Upper lobe of left lung (tissue), 6 donors: ENCODE data around the gene GFOD1. TPM values are rescaled to one million over a fixed set of nuclear protein-coding genes. Genes with fewer than 3 reads are reported as not detected.
"Not testable (repeated sequence)": the region's sequence is repeated elsewhere in the genome, so short reads cannot be mapped to it uniquely, and the experiment has no call there.

Experiments
- ATAC-seq, 2 donors: fragments of 200-7000 bp; cut with Tn5 transposase; one replicate each; pipeline ENCODE4 v1.9.1; 2022; ENCODE audit warnings: mild to moderate bottlenecking in 2 of 2, moderate library complexity in 2 of 2; ENCODE audit not compliant: low FRiP score in 2 of 2
- DNase-seq, 2 donors: peaks; one replicate each; pipeline ENCODE4 v3.0.0-alpha.2; 2019 to 2020
- H3K27ac ChIP-seq, 4 donors: fragments of 200-600 bp; sonication (generic); one replicate each; pipeline ENCODE4 v1.5.1; 2016 to 2019
- H3K27me3 ChIP-seq, 4 donors: fragments of 200-600 bp; sonication (generic); one replicate each; pipeline ENCODE4 v1.5.1; 2017 to 2019
- H3K36me3 ChIP-seq, 4 donors: fragments of 200-600 bp; sonication (generic); one replicate each; pipeline ENCODE4 v1.5.1; 2016 to 2019
- H3K4me1 ChIP-seq, 4 donors: fragments of 200-600 bp; sonication (generic); one replicate each; pipeline ENCODE4 v1.5.1; 2018 to 2019
- H3K4me3 ChIP-seq, 4 donors: fragments of 200-600 bp; sonication (generic); one replicate each; pipeline ENCODE4 v1.5.1; 2017 to 2019; ENCODE audit warnings: mild to moderate bottlenecking in 2 of 4, moderate library complexity in 1 of 4
- H3K9me3 ChIP-seq, 4 donors: fragments of 200-600 bp; sonication (generic); one replicate each; pipeline ENCODE4 v1.5.1; 2018 to 2019
- EP300 ChIP-seq, 4 donors: sonication (generic); formaldehyde crosslinking; IDR thresholded peaks; one replicate each; pipeline ENCODE4 v1.5.1; 2017; ENCODE audit warnings: antibody characterized with exemption in 4 of 4, control low read depth in 2 of 4
- POLR2A ChIP-seq, 4 donors: fragments of 450-650 bp; IDR thresholded peaks; one replicate each; pipeline ENCODE4 v1.5.1; 2016 to 2017; ENCODE audit warnings: antibody characterized with exemption in 4 of 4, mild to moderate bottlenecking in 2 of 4
- POLR2AphosphoS5 ChIP-seq, 2 donors: sonication (generic); formaldehyde crosslinking; IDR thresholded peaks; one replicate each; pipeline ENCODE4 v1.5.1; 2017; ENCODE audit warnings: antibody characterized with exemption in 2 of 2
- WGBS, 2 donors: methylation state at CpG; one replicate each; pipeline ENCODE4 v1.1.5; 2017 to 2018; 5-methylcytosine and 5-hydroxymethylcytosine counted together
- total RNA-seq, 6 donors: library from RNA; depleted of rRNA in 4 of 6; stranded (reverse); fragments of >200 nt in 4 of 6; gene quantifications; one replicate each; pipeline versions ENCODE4 v1.1.0 to v1.2.1, GENCODE V29; 2016 to 2021
- TF ChIP-seq, protein P1 (sequence below), 6 experiments: fragments of 450-650 bp in 4 of 6; fragments of 200-600 bp in 2 of 6; sonication (generic) in 2 of 6; IDR thresholded peaks; one replicate each; pipeline ENCODE4 v1.5.1; 2016 to 2019; ENCODE audit warnings: antibody characterized with exemption in 6 of 6
- donor health status: DM: no; HTN: no; CAD: no; lungs with moderate emphysema.
- donor health status: DM: no; HTN: yes; CAD: no; lungs with severe emphysema.

The GFOD1 gene
- total RNA-seq, 6 donors from 2014 or later, result 22.8 to 37.7 (median 25.8) TPM

- ATAC-seq, result peak; percentile 63 to 69
- H3K27ac ChIP-seq, result peak overlapping the region in 3 of 4 donors; percentile 28 to 58 (median 48)
- TF ChIP-seq POLR2AphosphoS5 (IDR thresholded peaks at IDR 0.05) (peak in 1 of 2 donors; percentile 83), EP300 (IDR thresholded peaks at IDR 0.05) (no peak)
- peak in 1 of 2 donors; percentile 70 for DNase-seq
- H3K27me3 ChIP-seq, result no peaks in the 10 kb centered on the region
- no peak overlapping the region for H3K4me3 ChIP-seq
- WGBS, 2 donors, result 55 to 65% methylated on average over 4 to 6 of the region's 6 CpGs
- H3K36me3 ChIP-seq, result no peaks in the 10 kb centered on the region
- peaks cover 29 to 42% (median 36%) of the 10 kb centered on the region in 4 donors for H3K4me1 ChIP-seq
- no peaks in the 10 kb centered on the region for H3K9me3 ChIP-seq
Observed at GRCh38 chr6:13461805-13462204, 25.6 kb downstream of the GFOD1 start.

GRCh38 chr6:13461307-13461706 lies 26.1 kb downstream of the GFOD1 start:
- 90 to 91% methylated on average over 4 of the region's 4 CpGs for WGBS, 2 donors
- TF ChIP-seq POLR2A (IDR thresholded peaks at IDR 0.05), result no peak
- Histone ChIP-seq H3K9me3 (no peaks in the 10 kb centered on the region), H3K4me3 (no peak overlapping the region), H3K27ac (peak overlapping the region; percentile 15 to 58 (median 38)), H3K36me3 (no peaks in the 10 kb centered on the region), H3K27me3 (no peaks in the 10 kb centered on the region), H3K4me1 (peaks cover 24 to 40% (median 34%) of the 10 kb centered on the region in 4 donors)
- DNase-seq, result no peak
- ATAC-seq, result peak in 1 of 2 donors; percentile 23

GRCh38 chr6:13460289-13460688 lies 27.1 kb downstream of the GFOD1 start:
- not testable (repeated sequence) for ATAC-seq, H3K36me3 ChIP-seq, H3K4me3 ChIP-seq, DNase-seq, H3K27me3 ChIP-seq, H3K9me3 ChIP-seq, H3K27ac ChIP-seq
- peaks cover 29 to 36% (median 33%) of the 10 kb centered on the region in 4 donors for H3K4me1 ChIP-seq
- 50% methylated on average over 2 of the region's 2 CpGs for WGBS, 2 donors

DNA sequence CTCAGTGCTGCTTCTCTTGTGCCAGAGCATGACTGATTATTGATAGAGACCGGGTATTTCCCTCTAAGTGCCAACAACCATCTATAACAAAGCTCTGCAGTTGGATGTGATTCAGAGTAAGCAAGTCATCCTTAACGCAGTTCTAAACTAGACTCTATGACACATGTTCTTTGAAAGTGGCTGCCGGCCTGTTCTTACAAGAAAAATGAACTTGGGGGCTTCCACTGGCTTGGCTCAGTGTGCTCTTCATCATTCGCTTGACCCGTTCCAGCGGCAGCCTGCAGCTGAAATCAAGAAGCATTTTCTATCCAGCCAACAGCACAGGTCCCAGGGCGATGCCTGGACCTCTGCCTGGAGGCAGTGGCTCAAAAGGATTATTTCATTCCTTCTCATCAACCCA lies 29.8 kb downstream of the GFOD1 start:
- H3K4me1 ChIP-seq, result peaks cover 31 to 43% (median 41%) of the 10 kb centered on the region in 4 donors
- H3K9me3 ChIP-seq, result no peaks in the 10 kb centered on the region
- no peak for TF ChIP-seq POLR2A (IDR thresholded peaks at IDR 0.05)
- TF ChIP-seq POLR2AphosphoS5 (IDR thresholded peaks at IDR 0.05), result no peak
- TF ChIP-seq EP300 (IDR thresholded peaks at IDR 0.05), result no peak
- TF ChIP-seq, protein P1, sequence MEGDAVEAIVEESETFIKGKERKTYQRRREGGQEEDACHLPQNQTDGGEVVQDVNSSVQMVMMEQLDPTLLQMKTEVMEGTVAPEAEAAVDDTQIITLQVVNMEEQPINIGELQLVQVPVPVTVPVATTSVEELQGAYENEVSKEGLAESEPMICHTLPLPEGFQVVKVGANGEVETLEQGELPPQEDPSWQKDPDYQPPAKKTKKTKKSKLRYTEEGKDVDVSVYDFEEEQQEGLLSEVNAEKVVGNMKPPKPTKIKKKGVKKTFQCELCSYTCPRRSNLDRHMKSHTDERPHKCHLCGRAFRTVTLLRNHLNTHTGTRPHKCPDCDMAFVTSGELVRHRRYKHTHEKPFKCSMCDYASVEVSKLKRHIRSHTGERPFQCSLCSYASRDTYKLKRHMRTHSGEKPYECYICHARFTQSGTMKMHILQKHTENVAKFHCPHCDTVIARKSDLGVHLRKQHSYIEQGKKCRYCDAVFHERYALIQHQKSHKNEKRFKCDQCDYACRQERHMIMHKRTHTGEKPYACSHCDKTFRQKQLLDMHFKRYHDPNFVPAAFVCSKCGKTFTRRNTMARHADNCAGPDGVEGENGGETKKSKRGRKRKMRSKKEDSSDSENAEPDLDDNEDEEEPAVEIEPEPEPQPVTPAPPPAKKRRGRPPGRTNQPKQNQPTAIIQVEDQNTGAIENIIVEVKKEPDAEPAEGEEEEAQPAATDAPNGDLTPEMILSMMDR (IDR thresholded peaks at IDR 0.05), result no peak
- no peaks in the 10 kb centered on the region for H3K36me3 ChIP-seq
- DNase-seq (no peak), ATAC-seq (peak in 1 of 2 donors; percentile 64)
- no peak overlapping the region for H3K4me3 ChIP-seq
- 67 to 72% methylated on average over 7 of the region's 7 CpGs for WGBS, 2 donors
- H3K27ac ChIP-seq, result peak overlapping the region in 1 of 4 donors; percentile 23
- no peaks in the 10 kb centered on the region for H3K27me3 ChIP-seq

- ATAC-seq, result peak in 1 of 2 donors; percentile 16
- 54 to 58% methylated on average over 5 of the region's 5 CpGs for WGBS, 2 donors
- Histone ChIP-seq H3K27ac (peak overlapping the region in 3 of 4 donors; percentile 68 to 74 (median 72)), H3K36me3 (peaks cover 0 to 11% (median 0%) of the 10 kb centered on the region in 4 donors), H3K4me1 (peaks cover 20 to 32% (median 27%) of the 10 kb centered on the region in 4 donors), H3K9me3 (no peaks in the 10 kb centered on the region), H3K27me3 (no peaks in the 10 kb centered on the region), H3K4me3 (no peak overlapping the region)
- DNase-seq, result no peak
- TF ChIP-seq POLR2AphosphoS5 (IDR thresholded peaks at IDR 0.05) (no peak), POLR2A (IDR thresholded peaks at IDR 0.05) (no peak), EP300 (IDR thresholded peaks at IDR 0.05) (no peak)
- TF ChIP-seq, protein P1 (IDR thresholded peaks at IDR 0.05), result no peak
Observed at GRCh38 chr6:13455552-13455966, 31.8 kb downstream of the GFOD1 start.

DNA sequence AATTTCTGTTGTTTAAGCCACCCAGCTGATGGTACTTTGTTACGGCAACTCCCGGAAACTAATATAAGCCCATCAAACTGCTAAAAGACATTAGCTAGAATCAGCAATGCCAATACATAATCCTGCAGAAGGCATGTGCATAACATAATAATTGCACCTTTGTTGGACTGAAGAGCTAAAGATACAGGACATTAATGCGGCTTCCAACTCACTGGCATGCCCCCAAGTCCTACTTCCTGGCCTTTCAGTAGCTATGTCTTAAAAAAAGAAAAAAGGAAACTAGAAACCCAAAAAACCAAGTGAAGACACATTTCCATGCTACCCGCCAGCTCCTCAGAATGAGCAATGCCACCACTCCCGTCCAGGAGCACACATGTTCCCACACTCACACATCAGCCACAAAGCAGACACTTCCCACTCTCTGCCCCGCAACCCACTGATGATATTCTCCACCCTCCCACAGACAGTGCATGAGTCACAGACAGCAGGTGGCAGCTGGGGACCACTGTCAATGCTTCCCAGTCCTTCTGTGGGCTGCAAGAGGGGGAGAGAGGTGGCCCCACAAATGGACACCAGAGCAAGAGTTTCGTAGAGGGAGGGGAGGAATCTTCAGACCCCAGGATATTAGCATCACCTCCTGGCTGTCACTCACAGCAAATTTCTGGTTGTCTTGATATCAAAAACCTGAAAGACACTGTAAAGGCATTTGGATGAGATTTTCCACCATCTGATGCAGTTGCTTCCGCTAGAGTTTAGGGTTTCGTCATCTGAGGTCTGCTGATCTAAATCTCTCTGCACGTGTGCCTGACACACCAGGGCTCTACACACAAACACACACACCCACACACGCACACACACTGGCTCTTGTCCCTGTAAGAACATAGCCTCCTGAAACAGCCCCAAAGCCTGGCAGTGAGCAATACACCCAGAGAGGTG lies 32.8 kb downstream of the GFOD1 start:
- Histone ChIP-seq H3K27ac (peak overlapping the region; percentile 25 to 74 (median 70)), H3K4me1 (peaks cover 30 to 42% (median 34%) of the 10 kb centered on the region in 4 donors), H3K27me3 (no peaks in the 10 kb centered on the region), H3K4me3 (no peak overlapping the region), H3K36me3 (peaks cover 0 to 11% (median 0%) of the 10 kb centered on the region in 4 donors), H3K9me3 (no peaks in the 10 kb centered on the region)
- ATAC-seq (peak; percentile 68 to 77), DNase-seq (peak in 1 of 2 donors; percentile 65)
- TF ChIP-seq, protein P1 (IDR thresholded peaks at IDR 0.05), result peak in 2 of 6 experiments; percentile 13 to 42
- TF ChIP-seq POLR2AphosphoS5 (IDR thresholded peaks at IDR 0.05), result peak in 1 of 2 donors; percentile 34
- TF ChIP-seq POLR2A (IDR thresholded peaks at IDR 0.05), result no peak
- TF ChIP-seq EP300 (IDR thresholded peaks at IDR 0.05), result no peak
- 36 to 44% methylated on average over 10 to 11 of the region's 11 CpGs for WGBS, 2 donors
